Prostate gland (tissue), 2 donors: ENCODE data around the gene MIOX. TPM values are rescaled to one million over a fixed set of nuclear protein-coding genes. Genes with fewer than 3 reads are reported as not detected.
"Not testable (repeated sequence)": the region's sequence is repeated elsewhere in the genome, so short reads cannot be mapped to it uniquely, and the experiment has no call there.

Source experiments
- DNase-seq: peaks from one replicate; pipeline ENCODE4 v3.0.0-alpha.2; 2019; ENCODE audit warnings: low spot score
- H3K27ac ChIP-seq, 2 donors: fragments of 200-600 bp; sonication (generic); 2 replicates each; pipeline ENCODE4 v1.5.1; 2017 to 2019
- H3K27me3 ChIP-seq: fragments of 200-600 bp; sonication (generic); replicated peaks from 2 replicates; pipeline ENCODE4 v1.5.1; 2019; ENCODE audit not compliant: insufficient read depth
- H3K36me3 ChIP-seq, 2 donors: fragments of 200-600 bp; sonication (generic); 1 replicate in 1 of 2; 2 replicates in 1 of 2; pipeline versions ENCODE4 v1.5.1 to v1.8.1; 2017 to 2019
- H3K4me1 ChIP-seq: fragments of 200-600 bp; sonication (generic); replicated peaks from 2 replicates; pipeline ENCODE4 v1.5.1; 2019
- H3K4me3 ChIP-seq, 2 donors: fragments of 200-600 bp; sonication (generic); 2 replicates each; pipeline ENCODE4 v1.5.1; 2017 to 2019
- H3K9me3 ChIP-seq: fragments of 200-600 bp; sonication (generic); 2 replicates; pipeline ENCODE4 v1.5.1; 2017
- POLR2A ChIP-seq: fragments of 450-650 bp; IDR thresholded peaks from one replicate; pipeline ENCODE4 v1.6.1; 2016; ENCODE audit warnings: antibody characterized with exemption, mild to moderate bottlenecking
- POLR2AphosphoS5 ChIP-seq: sonication (generic); formaldehyde crosslinking; IDR thresholded peaks from one replicate; pipeline ENCODE4 v1.6.1; 2017; ENCODE audit warnings: antibody characterized with exemption
- WGBS: methylation state at CpG from one replicate; pipeline ENCODE4 v1.1.5; 2018; 5-methylcytosine and 5-hydroxymethylcytosine counted together
- intact Hi-C: fragments of 100-400 bp; cut with DNase I; formaldehyde crosslinking; loops from one replicate; pipeline ENCODE4 v1.14.2; 2022
- total RNA-seq, 2 donors: library from RNA; depleted of rRNA; stranded (reverse); fragments of >200 nt; gene quantifications; one replicate each; pipeline ENCODE4 v1.1.0, GENCODE V29; 2016
- TF ChIP-seq, protein P1 (sequence below), 4 experiments: fragments of 200-600 bp in 2 of 4; fragments of 450-650 bp in 2 of 4; sonication (generic) in 2 of 4; IDR thresholded peaks; 1 replicate in 3 of 4; 2 replicates in 1 of 4; pipeline ENCODE4 v1.5.1; 2016 to 2019; ENCODE audit warnings: antibody characterized with exemption in 4 of 4, mild to moderate bottlenecking in 2 of 4, moderate library complexity in 2 of 4

MIOX gene
- total RNA-seq, 2 donors from 2014 or later, result not detected

DNA sequence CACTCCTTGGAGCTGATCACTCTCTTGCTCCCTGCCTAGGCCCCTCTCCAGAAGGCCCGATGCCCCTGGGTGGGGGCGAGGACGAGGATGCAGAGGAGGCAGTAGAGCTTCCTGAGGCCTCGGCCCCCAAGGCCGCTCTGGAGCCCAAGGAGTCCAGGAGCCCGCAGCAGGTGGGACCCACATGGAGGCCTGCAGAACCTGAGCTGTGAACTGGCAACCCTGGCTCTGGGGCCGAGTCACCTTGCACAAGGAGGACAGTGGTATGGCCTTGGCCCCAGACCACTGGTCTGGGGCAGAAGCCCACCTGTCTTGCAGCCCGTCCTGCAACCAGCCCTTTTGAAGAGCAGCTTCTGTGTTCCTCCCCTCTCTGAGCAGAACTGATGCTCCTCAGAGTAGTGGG is 32.5 kb downstream of the MIOX start:
- DNase-seq, result no peak
- Histone ChIP-seq H3K27ac (no peak overlapping the region), H3K4me1 (no peaks in the 10 kb centered on the region), H3K4me3 (no peak overlapping the region), H3K27me3 (no peaks in the 10 kb centered on the region), H3K36me3 (peaks cover 0 to 8% of the 10 kb centered on the region in 2 donors), H3K9me3 (no peaks in the 10 kb centered on the region)
- no peak for TF ChIP-seq POLR2AphosphoS5
- no peak for TF ChIP-seq POLR2A
- intact Hi-C loops, result no loop called here
- 96% methylated on average over 8 of the region's 8 CpGs for WGBS

DNA sequence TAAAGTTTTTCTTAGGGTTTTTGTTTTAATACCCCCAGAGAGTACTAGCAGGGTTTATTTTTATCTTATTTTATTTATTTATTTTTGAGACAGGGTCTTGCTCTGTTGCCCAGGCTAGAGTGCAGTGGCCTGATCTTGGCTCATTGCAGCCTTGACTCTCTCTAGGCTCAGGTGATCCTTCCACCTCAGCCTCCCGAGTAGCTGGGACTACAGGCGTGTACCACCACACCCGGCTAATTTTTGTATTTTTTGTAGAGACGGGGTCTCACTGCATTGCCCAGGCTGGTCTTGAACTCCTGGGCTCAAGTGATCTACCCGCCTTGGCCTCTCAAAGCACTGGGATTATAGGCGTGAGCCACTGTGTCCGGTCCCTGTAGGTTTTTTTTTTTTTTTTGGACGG is 33.5 kb downstream of the MIOX start:
- intact Hi-C loops, H3K36me3 ChIP-seq, H3K9me3 ChIP-seq, DNase-seq, H3K4me1 ChIP-seq, H3K27ac ChIP-seq, H3K27me3 ChIP-seq, H3K4me3 ChIP-seq: not testable (repeated sequence)
- WGBS, result 96% methylated on average over 8 of the region's 8 CpGs

DNA sequence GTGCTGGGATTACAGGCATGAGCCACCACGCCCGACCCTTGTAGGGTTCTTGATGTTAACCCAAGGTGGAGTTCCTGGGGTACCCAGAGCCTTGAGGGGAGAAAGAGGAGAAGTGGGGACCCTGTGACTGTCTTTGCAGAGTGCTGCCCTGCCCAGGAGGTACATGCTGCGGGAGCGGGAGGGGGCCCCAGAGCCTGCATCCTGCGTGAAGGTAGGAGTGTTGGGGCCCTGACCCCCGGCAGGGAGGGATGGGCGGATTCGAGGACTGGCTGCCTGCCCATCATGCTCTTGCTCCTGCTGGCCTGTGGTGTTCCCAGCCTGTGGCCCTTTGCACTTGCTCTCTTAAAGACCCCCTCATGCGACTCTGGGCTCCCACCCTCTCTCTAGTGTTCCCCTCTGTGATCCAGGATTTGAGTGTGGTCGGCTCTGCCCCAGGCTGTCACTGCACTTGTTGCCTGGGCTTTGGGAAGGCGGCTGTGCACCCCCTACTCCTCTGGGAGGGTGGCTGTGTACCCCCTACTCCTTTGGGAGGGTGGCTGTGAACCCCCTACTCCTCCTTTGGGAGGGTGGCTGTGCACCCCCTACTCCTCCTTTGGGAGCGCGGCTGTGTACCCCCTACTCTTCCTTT is 34.3 kb downstream of the MIOX start:
- no peak for TF ChIP-seq POLR2A
- no peak for TF ChIP-seq POLR2AphosphoS5
- TF ChIP-seq, protein P1, sequence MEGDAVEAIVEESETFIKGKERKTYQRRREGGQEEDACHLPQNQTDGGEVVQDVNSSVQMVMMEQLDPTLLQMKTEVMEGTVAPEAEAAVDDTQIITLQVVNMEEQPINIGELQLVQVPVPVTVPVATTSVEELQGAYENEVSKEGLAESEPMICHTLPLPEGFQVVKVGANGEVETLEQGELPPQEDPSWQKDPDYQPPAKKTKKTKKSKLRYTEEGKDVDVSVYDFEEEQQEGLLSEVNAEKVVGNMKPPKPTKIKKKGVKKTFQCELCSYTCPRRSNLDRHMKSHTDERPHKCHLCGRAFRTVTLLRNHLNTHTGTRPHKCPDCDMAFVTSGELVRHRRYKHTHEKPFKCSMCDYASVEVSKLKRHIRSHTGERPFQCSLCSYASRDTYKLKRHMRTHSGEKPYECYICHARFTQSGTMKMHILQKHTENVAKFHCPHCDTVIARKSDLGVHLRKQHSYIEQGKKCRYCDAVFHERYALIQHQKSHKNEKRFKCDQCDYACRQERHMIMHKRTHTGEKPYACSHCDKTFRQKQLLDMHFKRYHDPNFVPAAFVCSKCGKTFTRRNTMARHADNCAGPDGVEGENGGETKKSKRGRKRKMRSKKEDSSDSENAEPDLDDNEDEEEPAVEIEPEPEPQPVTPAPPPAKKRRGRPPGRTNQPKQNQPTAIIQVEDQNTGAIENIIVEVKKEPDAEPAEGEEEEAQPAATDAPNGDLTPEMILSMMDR (IDR thresholded peaks at IDR 0.05), result no peak
- no peak for DNase-seq
- Histone ChIP-seq H3K36me3 (peaks cover 0 to 8% of the 10 kb centered on the region in 2 donors), H3K4me3 (no peak overlapping the region), H3K27ac (no peak overlapping the region), H3K4me1 (peaks cover 7% of the 10 kb centered on the region), H3K27me3 (no peaks in the 10 kb centered on the region), H3K9me3 (no peaks in the 10 kb centered on the region)
- 93% methylated on average over 13 of the region's 13 CpGs for WGBS
- intact Hi-C loops, result no loop called here

DNA sequence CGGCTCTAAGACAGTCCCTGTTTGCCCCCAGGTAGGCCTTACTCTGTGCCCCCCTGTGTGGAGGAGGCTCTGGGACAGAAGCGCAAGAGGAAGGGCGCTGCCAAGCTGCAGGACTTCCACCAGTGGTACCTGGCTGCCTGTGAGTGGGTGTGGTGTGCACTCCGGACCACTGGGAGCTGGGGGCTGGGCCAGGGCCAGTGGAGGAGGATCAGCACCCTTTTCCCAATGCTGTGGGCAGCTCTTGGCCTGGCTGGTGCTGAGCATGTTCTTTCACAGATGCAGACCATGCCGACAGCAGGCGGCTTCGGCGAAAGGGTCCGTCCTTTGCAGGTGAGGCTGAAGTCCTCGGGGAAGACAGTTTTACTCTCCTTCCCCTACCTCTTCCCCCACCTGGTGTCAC is 35.1 kb downstream of the MIOX start:
- no peak overlapping the region for H3K27ac ChIP-seq
- intact Hi-C loops, result no loop called here
- WGBS, result 93% methylated on average over 10 of the region's 10 CpGs
- TF ChIP-seq POLR2AphosphoS5 (no peak), POLR2A (no peak)
- TF ChIP-seq, protein P1 (IDR thresholded peaks at IDR 0.05), result no peak
- H3K27me3 ChIP-seq, result no peaks in the 10 kb centered on the region
- peaks cover 0 to 8% of the 10 kb centered on the region in 2 donors for H3K36me3 ChIP-seq
- no peaks in the 10 kb centered on the region for H3K9me3 ChIP-seq
- H3K4me1 ChIP-seq, result peaks cover 7% of the 10 kb centered on the region
- H3K4me3 ChIP-seq, result no peak overlapping the region
- DNase-seq, result no peak

DNA sequence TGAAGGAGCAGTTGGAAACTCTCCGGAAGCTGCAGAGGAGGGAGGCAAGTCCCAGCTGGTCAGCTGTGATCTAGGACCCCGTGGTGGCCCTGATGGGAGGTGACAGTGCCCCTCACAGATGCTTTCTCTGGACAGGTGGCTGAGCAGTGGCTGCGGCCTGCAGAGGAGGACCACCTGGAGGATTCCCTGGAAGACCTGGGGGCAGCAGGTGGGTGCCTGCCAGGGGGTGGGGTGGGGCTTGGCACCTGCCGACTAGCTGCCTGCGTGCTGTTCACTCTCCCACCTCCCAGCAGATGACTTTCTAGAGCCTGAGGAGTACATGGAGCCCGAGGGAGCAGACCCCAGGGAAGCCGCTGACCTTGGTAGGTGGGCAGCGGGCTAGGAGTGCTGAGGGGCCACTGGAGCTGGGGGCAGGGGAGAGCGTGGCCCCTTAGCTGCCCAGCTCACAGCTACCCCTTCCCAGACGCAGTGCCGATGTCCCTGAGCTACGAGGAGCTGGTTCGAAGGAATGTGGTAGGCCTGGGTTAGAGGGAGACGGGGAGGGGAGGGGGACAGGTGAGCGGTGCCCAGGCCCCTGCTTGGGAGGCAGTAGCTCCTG is 35.6 kb downstream of the MIOX start:
- Histone ChIP-seq H3K27me3 (no peaks in the 10 kb centered on the region), H3K27ac (no peak overlapping the region), H3K4me1 (peaks cover 7% of the 10 kb centered on the region), H3K4me3 (no peak overlapping the region), H3K36me3 (peaks cover 0 to 8% of the 10 kb centered on the region in 2 donors), H3K9me3 (no peaks in the 10 kb centered on the region)
- WGBS, result 89% methylated on average over 13 of the region's 15 CpGs
- intact Hi-C loops, result no loop called here
- no peak for TF ChIP-seq POLR2A
- TF ChIP-seq, protein P1 (IDR thresholded peaks at IDR 0.05), result no peak
- TF ChIP-seq POLR2AphosphoS5, result no peak
- DNase-seq, result no peak
